ENCODE results near the gene CD22.

GRCh38 chr19:35301961-35302360 is 27.0 kb upstream of the CD22 start:
- TF ChIP-seq CHD4 (IDR thresholded peaks at IDR 0.05; ENCODE audit: borderline replicate concordance, low read length) (no peak), ZFP1 (CRISPR knock-in tag; IDR thresholded peaks at IDR 0.05) (no peak), CTCF (CRISPR knock-in tag; IDR thresholded peaks at IDR 0.05) (no peak)

Data from HepG2 (cell line).